HG03066 (cell line): Measurements from ENCODE around the gene CCDC102B.
"Not testable (repeated sequence)": the region's sequence is repeated elsewhere in the genome, so short reads cannot be mapped to it uniquely, and the experiment has no call there.

Source experiments
- ATAC-seq: cut with Tn5 transposase; IDR thresholded peaks from one replicate; pipeline ENCODE4 v1.9.1; 2021; ENCODE audit warnings: low read depth; ENCODE audit not compliant: unreplicated experiment

The CCDC102B gene

DNA sequence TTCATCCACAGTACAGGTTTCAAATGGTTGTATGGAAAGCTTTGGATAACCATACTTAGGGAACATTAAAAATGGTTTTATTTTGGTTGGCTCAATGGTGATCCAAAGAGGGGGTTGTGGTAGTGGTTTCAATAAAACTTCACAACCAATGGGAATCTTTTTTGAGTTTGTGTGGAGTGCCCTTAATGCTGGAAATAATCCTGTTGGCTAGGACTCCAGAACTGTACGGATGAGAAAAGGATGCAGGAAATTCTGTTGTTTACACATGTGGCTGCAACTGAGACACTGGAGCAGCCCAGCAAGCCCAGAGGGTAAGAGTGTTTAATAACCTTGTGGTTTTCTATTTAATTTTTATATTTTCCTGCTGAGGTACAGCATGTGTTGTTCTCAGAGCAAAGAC, at the start of gene CCDC102B:
TSS of gene CCDC102B (plus strand) at position 210 of the 400 bp plus-strand sequence. CDS start 38,684 bp downstream, outside the sequence.
- no peak for ATAC-seq

DNA sequence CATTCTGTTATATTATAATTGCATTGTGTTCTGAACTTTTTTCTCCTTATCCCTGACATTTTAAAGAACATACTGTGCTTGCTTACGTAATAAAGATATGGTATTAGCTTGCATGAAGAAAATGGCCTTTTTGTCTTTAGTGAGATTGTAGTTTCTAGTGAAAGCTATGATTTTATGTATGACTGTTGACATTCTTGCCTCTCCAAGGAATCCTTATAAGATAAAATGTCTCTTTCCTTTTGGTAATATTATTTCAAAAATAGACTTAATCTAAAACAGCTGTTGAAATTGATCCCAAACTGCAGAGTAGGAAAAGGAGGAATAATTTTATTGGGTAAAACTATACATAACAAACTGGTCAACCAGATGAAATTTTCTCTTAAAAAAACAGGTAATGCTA, 40.8 kb upstream of the CCDC102B start:
- no peak for ATAC-seq

GRCh38 chr18:68759308-68759707, 38.6 kb upstream of the CCDC102B start:
- no peak for ATAC-seq

DNA sequence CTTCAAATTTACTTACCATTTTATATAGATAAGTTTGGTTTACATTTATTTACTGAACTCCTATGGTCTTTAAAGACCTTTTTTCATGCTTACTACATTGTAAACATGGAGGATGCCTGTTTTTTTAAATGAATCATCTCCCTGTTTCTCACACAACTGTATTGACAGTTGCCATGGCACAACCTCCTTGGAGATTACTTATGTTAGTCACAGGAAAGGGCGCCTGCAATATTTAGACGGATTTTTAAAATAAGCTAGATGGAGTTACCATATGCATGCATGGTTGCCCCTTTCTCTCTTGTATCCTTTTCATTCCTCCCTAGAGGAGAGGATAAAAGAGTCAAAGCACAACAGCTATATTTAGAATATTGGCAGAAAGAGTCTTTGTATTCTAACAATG, 34.8 kb upstream of the CCDC102B start:
- ATAC-seq, result no peak

DNA sequence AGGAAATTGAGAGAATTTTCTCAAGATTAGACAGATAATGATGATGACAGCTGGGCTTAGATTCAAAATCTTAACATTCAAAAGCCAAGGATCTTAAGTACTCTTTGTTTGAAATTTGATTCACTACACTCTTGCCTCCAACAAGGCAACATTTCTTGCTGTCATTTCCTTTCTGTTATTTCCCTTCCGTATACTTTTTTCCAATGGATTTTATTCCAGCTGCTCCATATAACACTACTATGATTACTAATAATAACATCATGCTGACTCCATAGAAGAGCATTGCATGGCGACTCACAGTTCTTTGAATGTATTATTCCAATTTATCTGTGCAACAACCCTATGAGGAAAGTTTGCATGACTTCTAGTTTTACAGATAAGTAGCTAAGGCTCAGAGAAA, 33.9 kb upstream of the CCDC102B start:
- ATAC-seq, result no peak

- no peak for ATAC-seq
These were observed 31.4 kb upstream of the CCDC102B start for GRCh38 chr18:68766433-68766832.

- no peak for ATAC-seq
These were observed 28.4 kb upstream of the CCDC102B start for GRCh38 chr18:68769461-68769860.

GRCh38 chr18:68772268-68772667, 25.6 kb upstream of the CCDC102B start:
- ATAC-seq, result no peak

DNA sequence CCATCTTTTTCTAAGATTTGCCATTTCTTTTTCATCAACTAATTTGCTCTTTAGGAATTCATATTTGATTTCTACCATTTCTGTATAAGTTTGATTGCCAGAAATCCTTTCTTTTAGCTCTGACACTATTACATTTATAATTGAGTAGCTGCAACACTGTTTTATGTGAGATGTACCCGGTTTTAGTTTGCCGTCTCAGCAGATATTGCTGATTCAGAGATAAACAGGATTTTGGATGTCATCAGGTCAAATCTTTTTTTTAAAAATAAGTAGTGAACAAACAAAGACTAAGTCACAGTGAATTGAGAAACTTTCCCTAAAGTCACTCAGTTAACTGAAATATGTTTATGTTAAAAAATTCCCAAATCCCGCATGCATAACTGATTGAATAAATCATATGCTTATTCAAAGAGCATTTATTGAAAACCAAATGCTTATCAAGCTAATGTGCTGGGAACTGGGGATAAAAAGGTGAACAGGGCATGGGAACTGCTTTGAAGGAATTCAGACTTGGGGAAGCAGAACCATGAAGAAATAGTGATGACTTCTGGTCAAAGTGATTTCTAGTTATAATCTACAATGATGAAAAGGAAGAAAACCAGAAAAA, 19.5 kb upstream of the CCDC102B start:
- ATAC-seq, result no peak

DNA sequence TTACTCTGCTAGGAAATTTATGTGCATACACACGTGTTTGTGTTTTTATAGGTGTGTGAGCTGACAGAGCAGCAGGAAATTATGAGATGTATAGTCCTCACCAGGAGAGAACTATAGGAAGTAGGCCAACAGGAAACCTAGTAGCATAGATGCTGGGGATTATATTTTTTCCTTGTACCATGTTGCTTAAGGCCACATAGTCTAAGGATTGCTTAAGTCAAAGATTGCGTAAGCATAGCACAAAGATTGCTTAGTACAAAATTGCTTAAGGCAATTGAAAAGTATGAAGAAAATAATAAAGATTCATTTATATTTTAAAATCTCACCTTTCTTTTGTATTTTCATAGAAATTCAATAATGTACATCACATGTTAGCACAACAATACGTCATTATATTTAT, 18.7 kb upstream of the CCDC102B start:
- no peak for ATAC-seq

- no peak for ATAC-seq
These were observed 16.9 kb upstream of the CCDC102B start for GRCh38 chr18:68780802-68781635.

- ATAC-seq, result no peak
These were observed 14.4 kb upstream of the CCDC102B start for GRCh38 chr18:68783506-68783905.

- no peak for ATAC-seq
These were observed 13.8 kb upstream of the CCDC102B start for GRCh38 chr18:68784071-68784470.

- not testable (repeated sequence) for ATAC-seq
These were observed 7.6 kb upstream of the CCDC102B start for GRCh38 chr18:68790290-68790689.

DNA sequence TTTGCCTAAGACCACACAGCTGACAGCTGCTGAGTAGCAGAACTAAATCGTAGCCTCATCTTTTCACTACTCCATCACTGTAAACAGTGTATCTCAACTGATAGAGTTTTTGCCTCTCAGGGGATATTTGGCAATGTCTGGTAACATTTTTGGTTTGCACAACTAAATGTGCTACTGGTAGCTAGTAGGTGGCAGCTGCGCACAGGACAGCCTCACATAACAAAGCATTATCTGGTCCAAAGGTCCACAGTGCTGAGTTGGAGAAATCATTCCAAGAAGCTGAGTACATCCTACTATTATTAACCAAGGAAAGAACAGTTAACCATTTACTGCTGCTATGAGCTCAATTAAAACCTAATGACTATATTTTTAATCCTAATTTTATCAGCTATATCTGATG, 6.1 kb upstream of the CCDC102B start:
- no peak for ATAC-seq

GRCh38 chr18:68793951-68794350, 3.9 kb upstream of the CCDC102B start:
- ATAC-seq, result no peak

- ATAC-seq, result no peak
These were observed 767 bp upstream of the CCDC102B start for GRCh38 chr18:68796936-68797690.

DNA sequence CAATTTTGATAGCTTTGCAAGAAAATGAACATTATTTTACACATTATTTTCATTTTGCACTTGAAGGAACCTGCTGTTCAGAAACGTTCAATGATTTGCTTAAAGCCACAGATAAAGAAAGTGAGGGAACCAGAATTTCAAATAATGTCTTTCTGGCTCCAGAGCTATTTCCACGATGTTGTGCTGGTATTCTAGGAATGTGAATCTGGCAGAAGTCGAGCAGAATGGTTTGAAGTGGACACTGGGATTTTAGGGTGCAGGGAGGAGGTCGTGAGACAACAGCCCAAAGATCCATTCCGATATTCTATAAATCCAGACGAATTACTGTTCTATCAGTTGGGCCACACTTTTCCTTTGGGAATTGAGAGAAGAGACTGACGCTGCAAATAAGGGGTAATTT, 2.2 kb downstream of the CCDC102B start:
- ATAC-seq, result no peak

- no peak for ATAC-seq
These were observed 5.5 kb downstream of the CCDC102B start for GRCh38 chr18:68803356-68803755.

DNA sequence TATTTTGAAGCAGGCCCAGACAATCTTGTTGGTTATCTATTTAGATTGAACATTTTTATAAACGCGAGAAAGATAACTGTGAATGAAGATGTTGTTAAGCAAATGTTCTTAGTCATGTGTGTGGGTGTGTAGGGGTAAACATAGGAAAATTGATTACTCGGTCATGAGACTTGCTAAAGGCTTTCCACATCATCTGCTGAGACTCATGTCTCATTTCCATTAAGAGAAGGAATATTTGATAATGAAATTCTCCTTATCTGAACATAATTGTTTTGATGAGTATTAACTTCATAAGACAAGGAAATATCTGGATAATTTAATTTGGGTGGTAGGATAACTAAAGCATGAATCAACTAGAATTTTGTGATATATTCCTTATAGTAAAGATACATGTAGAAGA, 19.7 kb downstream of the CCDC102B start:
- ATAC-seq, result no peak

DNA sequence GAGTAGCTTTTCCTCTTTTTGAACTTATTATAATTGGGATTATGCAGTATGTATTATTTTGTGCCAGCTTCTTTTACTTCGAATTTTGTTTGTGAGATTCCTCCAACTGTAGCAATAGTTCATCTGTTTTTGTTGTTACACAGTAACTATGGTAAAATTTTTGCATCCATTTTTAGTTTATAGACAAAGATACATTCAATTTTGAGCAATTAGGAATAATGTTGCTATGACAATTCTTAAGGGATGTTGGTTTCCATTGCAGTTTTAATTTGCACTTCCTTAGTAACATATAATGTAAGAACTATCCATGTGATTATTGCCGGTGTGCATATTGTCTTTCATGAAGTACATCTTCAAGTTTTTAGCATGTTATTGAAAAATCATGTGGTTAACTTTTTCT, 20.7 kb downstream of the CCDC102B start:
- no peak for ATAC-seq
